DOHH2 (cell line): Measurements from ENCODE around the gene NCAM2.

Experiments used
- H3F3A ChIP-seq: fragments of 200-600 bp; sonication (generic), shearing (Covaris generic); 2 replicates; pipeline ENCODE4 v1.6.0; 2016; ENCODE audit warnings: antibody characterized with exemption, mild to moderate bottlenecking; ENCODE audit not compliant: control insufficient read depth, insufficient read depth
- H3K27ac ChIP-seq: fragments of 200-600 bp; sonication (generic); 2 replicates; pipeline ENCODE4 v1.5.1; 2014; ENCODE audit warnings: low read depth, mild to moderate bottlenecking, low read length, moderate library complexity
- H3K27me3 ChIP-seq: fragments of 200-600 bp; sonication (generic); 2 replicates; pipeline ENCODE4 v1.6.1; 2014; ENCODE audit warnings: mild to moderate bottlenecking, low read length, mixed read lengths; ENCODE audit not compliant: control insufficient read depth
- H3K36me3 ChIP-seq: fragments of 200-600 bp; sonication (generic); 2 replicates; pipeline ENCODE4 v1.6.1; 2014; ENCODE audit warnings: mild to moderate bottlenecking, low read length, moderate library complexity, mixed read lengths; ENCODE audit not compliant: control insufficient read depth
- H3K4me1 ChIP-seq: fragments of 200-600 bp; sonication (generic); 2 replicates; pipeline ENCODE4 v1.6.1; 2014; ENCODE audit warnings: mild to moderate bottlenecking, low read length, mixed read lengths; ENCODE audit not compliant: control insufficient read depth
- H3K4me2 ChIP-seq: fragments of 200-600 bp; sonication (generic); 2 replicates; pipeline ENCODE4 v1.6.0; 2014; ENCODE audit warnings: mild to moderate bottlenecking, low read length, moderate library complexity
- H3K4me3 ChIP-seq: fragments of 200-600 bp; sonication (generic); 2 replicates; pipeline ENCODE4 v1.5.1; 2014; ENCODE audit warnings: mild to moderate bottlenecking, low read length, mixed read lengths
- H3K79me2 ChIP-seq: fragments of 200-600 bp; sonication (generic); 2 replicates; pipeline ENCODE4 v1.6.1; 2014; ENCODE audit warnings: mild to moderate bottlenecking, low read length, mixed read lengths; ENCODE audit not compliant: control insufficient read depth
- H3K9me2 ChIP-seq: fragments of 200-600 bp; sonication (generic); replicated peaks from 2 replicates; pipeline ENCODE4 v1.6.1; 2014; ENCODE audit warnings: mild to moderate bottlenecking, low read length, mixed read lengths; ENCODE audit not compliant: control insufficient read depth
- H3K9me3 ChIP-seq: fragments of 200-600 bp; sonication (generic); 2 replicates; pipeline ENCODE4 v1.6.1; 2014; ENCODE audit warnings: antibody characterized with exemption, low read length, mixed read lengths; ENCODE audit not compliant: control insufficient read depth, insufficient read depth
- H4K20me1 ChIP-seq: fragments of 200-600 bp; sonication (generic); 2 replicates; pipeline ENCODE4 v1.6.0; 2014; ENCODE audit warnings: low read depth, mild to moderate bottlenecking, antibody characterized with exemption, low read length, moderate library complexity; ENCODE audit not compliant: control insufficient read depth, insufficient read depth
- CTCF ChIP-seq: fragments of 200-600 bp; sonication (generic); IDR thresholded peaks from one replicate; pipeline ENCODE4 v1.5.1; 2014; ENCODE audit warnings: antibody characterized with exemption, mild to moderate bottlenecking, low read depth, low read length; ENCODE audit not compliant: poor library complexity, severe bottlenecking
- EZH2phosphoT487 ChIP-seq: fragments of 200-600 bp; sonication (generic); IDR thresholded peaks from 2 replicates; pipeline ENCODE4 v1.6.1; 2017; ENCODE audit warnings: borderline replicate concordance, mild to moderate bottlenecking, antibody characterized with exemption, low read length, moderate library complexity, mixed read lengths

The NCAM2 gene

GRCh38 chr21:21236996-21237395 is 238.8 kb downstream of the NCAM2 start:
- Histone ChIP-seq H3K9me2 (no peaks in the 10 kb centered on the region), H3K79me2 (no peaks in the 10 kb centered on the region), H3K27ac (no peak overlapping the region), H4K20me1 (no peaks in the 10 kb centered on the region), H3K4me2 (no peak overlapping the region), H3F3A (no peaks in the 10 kb centered on the region), H3K4me3 (no peak overlapping the region), H3K27me3 (no peaks in the 10 kb centered on the region), H3K9me3 (no peaks in the 10 kb centered on the region), H3K4me1 (no peaks in the 10 kb centered on the region), H3K36me3 (no peaks in the 10 kb centered on the region)
- TF ChIP-seq EZH2phosphoT487 (no peak), CTCF (no peak)

- Histone ChIP-seq H3K27me3 (no peaks in the 10 kb centered on the region), H3K4me3 (no peak overlapping the region), H3K4me2 (no peak overlapping the region), H3K9me2 (no peaks in the 10 kb centered on the region), H3K9me3 (no peaks in the 10 kb centered on the region), H3K36me3 (no peaks in the 10 kb centered on the region), H3K79me2 (no peaks in the 10 kb centered on the region), H3K4me1 (no peaks in the 10 kb centered on the region), H3F3A (no peaks in the 10 kb centered on the region), H4K20me1 (no peaks in the 10 kb centered on the region), H3K27ac (no peak overlapping the region)
- no peak for TF ChIP-seq EZH2phosphoT487
Observed at GRCh38 chr21:21238629-21239400, 240.6 kb downstream of the NCAM2 start.

- Histone ChIP-seq H3K9me2 (no peaks in the 10 kb centered on the region), H3K4me3 (no peak overlapping the region), H3K27ac (no peak overlapping the region), H4K20me1 (no peaks in the 10 kb centered on the region), H3K79me2 (no peaks in the 10 kb centered on the region), H3K4me2 (no peak overlapping the region), H3K36me3 (no peaks in the 10 kb centered on the region), H3K27me3 (no peaks in the 10 kb centered on the region), H3K9me3 (no peaks in the 10 kb centered on the region; the same call in 1 of the 2 replicates), H3K4me1 (no peaks in the 10 kb centered on the region), H3F3A (no peaks in the 10 kb centered on the region)
- TF ChIP-seq CTCF: no peak
- no peak for TF ChIP-seq EZH2phosphoT487
Observed at GRCh38 chr21:21241391-21241790, 243.2 kb downstream of the NCAM2 start.

- Histone ChIP-seq H4K20me1 (no peaks in the 10 kb centered on the region), H3K9me2 (no peaks in the 10 kb centered on the region), H3K27me3 (no peaks in the 10 kb centered on the region), H3K27ac (no peak overlapping the region), H3K4me1 (no peaks in the 10 kb centered on the region), H3K36me3 (no peaks in the 10 kb centered on the region), H3K79me2 (no peaks in the 10 kb centered on the region), H3K4me2 (no peak overlapping the region), H3F3A (no peaks in the 10 kb centered on the region), H3K9me3 (no peaks in the 10 kb centered on the region; the same call in 1 of the 2 replicates), H3K4me3 (no peak overlapping the region)
- no peak for TF ChIP-seq CTCF
- TF ChIP-seq EZH2phosphoT487: no peak
Observed at GRCh38 chr21:21246007-21246406, 247.8 kb downstream of the NCAM2 start.
